GM06990 (cell line): ENCODE measurements around the gene DSCAML1.

Source experiments
- DNase-seq: peaks from one replicate; pipeline ENCODE4 v3.0.0-alpha.2; 2011; ENCODE audit not compliant: insufficient read length; ENCODE audit errors: extremely low read depth
- H3K27me3 ChIP-seq: replicated peaks from 2 replicates; pipeline ENCODE4 v1.6.0; 2011; ENCODE audit warnings: low read length; ENCODE audit not compliant: control insufficient read depth, insufficient read depth
- H3K36me3 ChIP-seq: 2 replicates; pipeline ENCODE4 v1.5.1; 2011; ENCODE audit warnings: low read length; ENCODE audit not compliant: control insufficient read depth, insufficient read depth
- H3K4me3 ChIP-seq: replicated peaks from 2 replicates; pipeline ENCODE4 v1.5.1; 2011; ENCODE audit warnings: low read depth, mild to moderate bottlenecking, control low read depth, low read length
- TF ChIP-seq, protein P1 (sequence below): IDR thresholded peaks from 2 replicates; pipeline ENCODE4 v1.5.1; 2011; ENCODE audit warnings: low read length, control low read depth, mild to moderate bottlenecking, inconsistent platforms; ENCODE audit not compliant: insufficient read depth, poor library complexity, severe bottlenecking

The DSCAML1 gene

DNA sequence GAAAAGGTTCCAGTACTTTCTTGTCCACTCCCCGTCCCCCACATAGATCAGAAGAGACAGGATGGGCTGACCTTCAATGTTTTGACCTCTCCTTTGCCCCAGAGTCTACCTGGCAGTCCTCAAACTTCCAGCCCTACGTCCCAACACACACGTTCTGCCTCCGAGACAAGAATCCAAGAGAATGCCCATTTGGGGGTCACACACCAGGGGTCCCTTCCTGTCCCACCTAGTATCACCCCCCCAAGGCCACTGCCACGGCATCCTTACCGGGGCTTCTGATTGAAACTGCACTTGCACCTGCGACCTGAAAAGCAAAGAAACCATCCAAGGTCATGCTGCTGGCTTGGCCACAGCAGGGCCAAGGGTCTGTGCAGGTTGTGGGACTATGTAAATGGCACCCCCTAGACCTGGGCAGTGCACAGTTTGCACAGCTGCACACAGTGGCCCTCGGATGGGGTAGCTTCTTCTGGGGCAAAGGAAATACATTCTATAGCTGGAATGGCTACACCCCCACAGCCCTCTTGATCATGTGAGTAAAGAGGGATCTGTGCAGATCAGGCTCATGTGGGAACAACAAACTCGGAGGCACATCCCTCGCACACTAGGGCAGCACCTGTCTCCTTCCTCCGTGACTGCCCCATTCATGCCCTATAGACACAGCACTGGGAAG, 44.0 kb upstream of the DSCAML1 start:
- no peak for DNase-seq
- H3K4me3 ChIP-seq, result no peak overlapping the region
- TF ChIP-seq, protein P1, sequence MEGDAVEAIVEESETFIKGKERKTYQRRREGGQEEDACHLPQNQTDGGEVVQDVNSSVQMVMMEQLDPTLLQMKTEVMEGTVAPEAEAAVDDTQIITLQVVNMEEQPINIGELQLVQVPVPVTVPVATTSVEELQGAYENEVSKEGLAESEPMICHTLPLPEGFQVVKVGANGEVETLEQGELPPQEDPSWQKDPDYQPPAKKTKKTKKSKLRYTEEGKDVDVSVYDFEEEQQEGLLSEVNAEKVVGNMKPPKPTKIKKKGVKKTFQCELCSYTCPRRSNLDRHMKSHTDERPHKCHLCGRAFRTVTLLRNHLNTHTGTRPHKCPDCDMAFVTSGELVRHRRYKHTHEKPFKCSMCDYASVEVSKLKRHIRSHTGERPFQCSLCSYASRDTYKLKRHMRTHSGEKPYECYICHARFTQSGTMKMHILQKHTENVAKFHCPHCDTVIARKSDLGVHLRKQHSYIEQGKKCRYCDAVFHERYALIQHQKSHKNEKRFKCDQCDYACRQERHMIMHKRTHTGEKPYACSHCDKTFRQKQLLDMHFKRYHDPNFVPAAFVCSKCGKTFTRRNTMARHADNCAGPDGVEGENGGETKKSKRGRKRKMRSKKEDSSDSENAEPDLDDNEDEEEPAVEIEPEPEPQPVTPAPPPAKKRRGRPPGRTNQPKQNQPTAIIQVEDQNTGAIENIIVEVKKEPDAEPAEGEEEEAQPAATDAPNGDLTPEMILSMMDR, result no peak
- H3K36me3 ChIP-seq, result no peaks in the 10 kb centered on the region
- peaks cover 2% of the 10 kb centered on the region for H3K27me3 ChIP-seq

- DNase-seq, result no peak
- TF ChIP-seq, protein P1, result no peak
- Histone ChIP-seq H3K27me3 (peaks cover 3% of the 10 kb centered on the region), H3K4me3 (no peak overlapping the region), H3K36me3 (no peaks in the 10 kb centered on the region)
These were observed 43.2 kb upstream of the DSCAML1 start for GRCh38 chr11:117839936-117840813.

- Histone ChIP-seq H3K4me3 (no peak overlapping the region), H3K36me3 (no peaks in the 10 kb centered on the region), H3K27me3 (peaks cover 3% of the 10 kb centered on the region)
- no peak for DNase-seq
- TF ChIP-seq, protein P1, result no peak
These were observed 42.4 kb upstream of the DSCAML1 start for GRCh38 chr11:117839380-117839881.

DNA sequence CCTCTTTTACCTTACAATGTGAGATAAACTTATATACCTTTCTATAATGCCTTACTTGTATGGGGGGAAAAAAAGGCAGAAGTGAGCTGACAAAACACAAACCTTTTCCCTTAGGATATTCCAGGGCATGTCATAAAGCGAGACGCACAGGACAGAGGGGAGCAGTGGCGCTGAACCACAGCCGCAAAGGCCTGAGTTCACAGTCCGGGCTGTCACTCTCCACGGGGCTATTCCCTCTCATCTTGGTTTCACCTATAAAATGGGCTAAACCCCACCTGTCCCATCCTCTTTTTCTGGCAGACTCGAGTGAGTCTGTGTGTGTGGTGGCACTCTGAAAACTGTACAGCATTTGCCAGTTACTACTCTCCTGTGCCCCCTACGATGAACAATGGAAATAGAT, 41.9 kb upstream of the DSCAML1 start:
- TF ChIP-seq, protein P1, result no peak
- H3K4me3 ChIP-seq, result no peak overlapping the region
- DNase-seq, result no peak
- H3K27me3 ChIP-seq, result peaks cover 3% of the 10 kb centered on the region
- H3K36me3 ChIP-seq, result no peaks in the 10 kb centered on the region

GRCh38 chr11:117837791-117838190, 40.8 kb upstream of the DSCAML1 start:
- no peak for DNase-seq
- H3K27me3 ChIP-seq, result peaks cover 3% of the 10 kb centered on the region
- H3K36me3 ChIP-seq, result no peaks in the 10 kb centered on the region
- H3K4me3 ChIP-seq, result no peak overlapping the region
- TF ChIP-seq, protein P1, result no peak
